ENCODE data around the gene TRIM13. TPM values are rescaled to one million over a fixed set of nuclear protein-coding genes. Genes with fewer than 3 reads are reported as not detected.

TRIM13 gene
- total RNA-seq, 1 donor from 2014 or later: 29.5 TPM

- intact Hi-C loops (cut with DNase I): no loop called here
- Histone ChIP-seq H3K36me3 (no peaks in the 10 kb centered on the region), H3K27me3 (no peaks in the 10 kb centered on the region), H3K27ac (no peak overlapping the region), H3K4me3 (no peak overlapping the region), H3K4me1 (peaks cover 6% of the 10 kb centered on the region), H3K9me3 (no peaks in the 10 kb centered on the region)
- no peak for TF ChIP-seq CTCF (IDR thresholded peaks at IDR 0.05)
- DNase-seq (no peak), ATAC-seq (no peak)
These were observed 3.7 kb upstream of the TRIM13 start for GRCh38 chr13:49993111-49993510.

GRCh38 chr13:49993666-49994065 is 3.2 kb upstream of the TRIM13 start:
- Histone ChIP-seq H3K27me3 (no peaks in the 10 kb centered on the region), H3K4me3 (no peak overlapping the region), H3K36me3 (peaks cover 3% of the 10 kb centered on the region), H3K27ac (no peak overlapping the region), H3K4me1 (peaks cover 11% of the 10 kb centered on the region), H3K9me3 (no peaks in the 10 kb centered on the region)
- intact Hi-C loops (cut with DNase I): no loop called here
- ATAC-seq (no peak), DNase-seq (no peak)
- TF ChIP-seq CTCF (IDR thresholded peaks at IDR 0.05): no peak

GRCh38 chr13:49995625-49996101 is 1.2 kb upstream of the TRIM13 start:
- ATAC-seq (no peak), DNase-seq (no peak)
- no peaks in the 10 kb centered on the region for H3K27me3 ChIP-seq
- intact Hi-C loops (cut with DNase I): no loop called here
- peak overlapping the region; percentile 83 for H3K4me3 ChIP-seq
- H3K27ac ChIP-seq: peak overlapping the region; percentile 98
- H3K9me3 ChIP-seq: no peaks in the 10 kb centered on the region
- peaks cover 31% of the 10 kb centered on the region for H3K4me1 ChIP-seq
- H3K36me3 ChIP-seq: peaks cover 23% of the 10 kb centered on the region
- TF ChIP-seq CTCF (IDR thresholded peaks at IDR 0.05): no peak

GRCh38 chr13:49996161-49996915 is 504 bp upstream of the TRIM13 start:
- intact Hi-C loops (cut with DNase I): no loop called here
- DNase-seq (peak; percentile 98), ATAC-seq (peak; percentile 92)
- peak overlapping the region; percentile 98 for H3K27ac ChIP-seq
- H3K36me3 ChIP-seq: peaks cover 29% of the 10 kb centered on the region
- no peaks in the 10 kb centered on the region for H3K27me3 ChIP-seq
- no peak for TF ChIP-seq CTCF (IDR thresholded peaks at IDR 0.05)
- no peaks in the 10 kb centered on the region for H3K9me3 ChIP-seq
- H3K4me1 ChIP-seq: peaks cover 35% of the 10 kb centered on the region
- peak overlapping the region; percentile 83 for H3K4me3 ChIP-seq

- no peaks in the 10 kb centered on the region for H3K27me3 ChIP-seq
- DNase-seq (no peak), ATAC-seq (peak; percentile 12)
- H3K4me3 ChIP-seq: peak overlapping the region; percentile 71
- H3K36me3 ChIP-seq: peaks cover 46% of the 10 kb centered on the region
- H3K9me3 ChIP-seq: no peaks in the 10 kb centered on the region
- no peak for TF ChIP-seq CTCF (IDR thresholded peaks at IDR 0.05)
- H3K27ac ChIP-seq: peak overlapping the region; percentile 100
- intact Hi-C loops (cut with DNase I): no loop called here
- peaks cover 50% of the 10 kb centered on the region for H3K4me1 ChIP-seq
These were observed 1.1 kb downstream of the TRIM13 start for GRCh38 chr13:49997955-49998354.

All from upper lobe of right lung (tissue), 1 donor.